Mesenteric fat pad (tissue), 1 donor: Measurements from ENCODE around the gene MEF2C. TPM values are rescaled to one million over a fixed set of nuclear protein-coding genes. Genes with fewer than 3 reads are reported as not detected.
"Not testable (repeated sequence)": the region's sequence is repeated elsewhere in the genome, so short reads cannot be mapped to it uniquely, and the experiment has no call there.

Source experiments
- DNase-seq: peaks from one replicate; pipeline ENCODE4 v3.0.0-alpha.2; 2020; ENCODE audit warnings: low spot score
- total RNA-seq: library from RNA; stranded (reverse); fragmentation: NEBNext Ultra II Directional; extraction: Animal tissue kit (Norgen Biotek cat#: 25700); gene quantifications from one replicate; pipeline ENCODE4 v1.2.1, GENCODE V29; 2021
- donor health status: DM: yes; HTN: yes; CAD: no.

The MEF2C gene
- total RNA-seq, 1 donor from 2014 or later: 62.2 TPM

DNA sequence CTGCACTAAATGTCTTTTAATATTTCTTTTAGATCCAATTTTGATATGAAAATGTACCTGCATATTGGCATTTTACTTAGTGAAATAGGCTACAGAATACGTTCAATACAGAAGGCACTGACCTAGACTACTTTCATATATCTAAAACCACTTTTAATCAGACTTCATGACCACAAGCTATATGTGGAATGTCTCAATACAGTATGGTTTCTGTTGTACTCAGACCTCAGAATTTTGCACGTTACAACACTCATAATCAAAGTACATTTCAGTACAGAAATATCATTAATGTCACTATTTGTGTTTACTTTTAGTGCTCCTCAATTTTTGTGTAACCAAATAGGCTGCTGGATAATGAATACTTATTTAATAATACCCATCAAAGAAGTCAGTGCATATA, 74.8 kb downstream of the MEF2C start:
- DNase-seq: no peak

DNA sequence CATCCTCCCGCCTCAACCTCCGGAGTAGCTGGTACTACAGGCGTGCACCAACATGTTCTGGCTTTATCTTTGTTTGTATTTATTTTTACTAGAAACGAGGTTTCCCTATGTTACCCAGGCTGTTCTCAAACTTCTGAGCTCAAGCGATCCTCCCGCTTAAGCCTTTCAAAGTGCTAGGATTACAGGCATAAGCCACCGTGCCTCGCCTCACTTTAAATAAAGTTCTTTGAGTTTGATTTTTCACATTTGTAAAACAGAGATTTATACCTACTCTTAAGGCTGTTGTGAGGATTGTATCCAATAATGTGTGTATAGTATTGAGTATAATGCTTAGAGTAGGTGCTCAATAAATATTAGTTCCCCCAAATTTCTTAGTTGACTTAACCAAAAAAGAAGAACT, 75.7 kb downstream of the MEF2C start:
- no peak for DNase-seq

DNA sequence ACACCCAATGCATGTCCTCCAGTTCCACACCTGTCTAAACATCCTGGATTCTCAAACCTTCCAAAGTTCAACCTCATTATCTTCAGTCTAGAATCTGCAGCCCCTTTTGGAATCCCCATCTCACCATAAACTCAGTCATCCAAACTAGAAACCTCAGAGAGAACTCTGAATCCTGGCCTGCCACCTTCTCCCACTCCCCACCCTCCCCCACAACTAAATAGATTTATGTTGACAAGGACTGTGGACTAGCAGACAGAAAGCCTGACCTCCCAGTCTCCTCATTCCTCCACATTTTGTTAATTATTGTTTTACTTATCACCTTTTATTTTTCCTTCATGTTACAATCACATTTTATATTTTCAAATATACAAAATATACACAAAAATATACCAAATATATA, 76.6 kb downstream of the MEF2C start:
- no peak for DNase-seq

DNA sequence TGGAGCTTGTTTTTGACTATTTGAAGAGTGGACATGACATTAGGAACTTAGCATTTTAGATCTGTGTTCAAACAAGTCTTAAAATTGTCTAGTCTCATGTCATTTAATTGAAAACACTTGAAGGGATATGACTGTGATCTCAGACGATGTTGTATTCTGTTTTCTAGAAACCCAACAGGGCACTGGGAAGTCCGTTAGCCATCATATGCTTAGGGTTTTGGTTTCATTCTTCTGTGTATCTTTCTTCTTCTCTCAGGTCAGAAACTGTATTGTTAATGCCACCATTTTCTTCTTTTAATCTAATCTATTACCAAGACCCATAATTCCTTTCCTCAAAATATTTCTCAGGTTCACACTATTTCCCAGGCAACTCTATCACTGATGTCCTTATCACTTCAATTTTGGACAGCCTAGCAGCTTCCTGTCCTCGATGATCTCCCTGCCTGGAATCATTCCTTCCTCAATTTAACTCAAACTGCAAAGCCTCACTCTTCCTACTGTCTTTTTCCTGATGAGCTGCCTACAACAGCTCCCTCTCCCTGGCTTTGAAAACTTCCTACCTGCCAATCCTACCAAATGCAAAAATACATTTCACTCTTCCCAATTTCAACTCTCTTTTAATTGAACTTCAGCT, 77.7 kb downstream of the MEF2C start:
- no peak for DNase-seq

DNA sequence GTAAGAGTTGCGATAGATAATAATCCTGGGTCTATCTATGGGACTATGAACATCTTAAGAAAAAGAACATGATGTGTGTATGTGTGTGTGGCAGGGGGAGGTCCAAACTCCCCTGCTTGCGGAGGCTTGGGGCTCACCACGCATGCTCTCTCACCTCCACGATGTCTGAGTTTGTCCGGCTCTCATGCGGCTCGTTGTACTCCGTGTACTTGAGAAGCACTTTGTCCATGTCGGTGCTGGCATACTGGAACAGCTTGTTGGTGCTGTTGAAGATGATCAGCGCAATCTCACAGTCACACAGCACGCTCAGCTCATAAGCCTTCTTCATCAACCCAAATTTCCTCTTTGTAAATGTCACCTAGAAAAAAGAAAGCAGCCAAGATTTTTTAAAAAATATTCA, 78.5 kb downstream of the MEF2C start:
- DNase-seq: no peak

DNA sequence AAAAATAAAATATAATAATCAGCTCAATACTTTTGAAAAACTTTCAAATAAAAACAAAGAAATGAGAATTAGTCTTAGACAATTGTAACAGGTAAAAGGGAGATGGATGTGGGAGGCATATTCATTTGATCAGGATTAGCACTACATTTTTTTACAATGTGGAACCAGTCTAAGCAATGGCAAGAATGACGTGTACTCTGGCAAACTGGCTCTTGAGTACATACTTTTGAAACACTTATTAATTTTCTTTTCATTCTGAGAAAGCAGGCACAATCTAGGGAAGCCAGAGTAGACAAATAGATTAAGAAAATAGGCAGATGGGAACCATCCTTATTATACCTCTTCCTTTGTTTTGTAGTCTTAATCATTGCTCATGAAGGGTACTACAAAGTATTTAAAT, 79.7 kb downstream of the MEF2C start:
- no peak for DNase-seq

DNA sequence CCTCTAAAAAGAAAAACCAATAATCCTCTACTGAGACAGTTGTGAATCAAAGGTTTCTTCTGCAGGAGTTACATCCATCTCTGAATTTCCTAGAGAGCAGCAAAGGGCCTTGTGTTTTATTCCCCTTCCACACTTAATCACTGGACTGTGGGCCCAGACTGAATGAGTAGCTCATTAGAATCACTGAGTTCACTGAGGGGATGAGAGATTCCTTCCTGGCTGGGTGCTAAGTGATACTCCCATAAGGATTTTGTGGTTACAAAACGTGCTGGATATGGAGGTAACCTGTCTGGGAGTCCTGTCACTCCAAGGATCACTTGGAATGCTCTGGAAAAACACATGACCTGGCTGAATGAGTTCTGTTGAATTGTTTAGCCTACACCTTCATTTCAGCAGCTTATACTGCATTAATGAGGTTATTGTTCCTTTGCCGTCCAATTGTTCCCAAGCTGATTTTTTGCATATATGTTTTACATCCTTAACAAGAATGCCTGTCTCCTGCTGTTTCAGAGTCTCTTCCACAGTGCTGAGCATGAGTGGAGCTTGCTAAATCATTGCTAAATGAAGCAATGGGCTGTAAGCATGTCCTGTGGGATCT, 82.9 kb downstream of the MEF2C start:
- DNase-seq: no peak

DNA sequence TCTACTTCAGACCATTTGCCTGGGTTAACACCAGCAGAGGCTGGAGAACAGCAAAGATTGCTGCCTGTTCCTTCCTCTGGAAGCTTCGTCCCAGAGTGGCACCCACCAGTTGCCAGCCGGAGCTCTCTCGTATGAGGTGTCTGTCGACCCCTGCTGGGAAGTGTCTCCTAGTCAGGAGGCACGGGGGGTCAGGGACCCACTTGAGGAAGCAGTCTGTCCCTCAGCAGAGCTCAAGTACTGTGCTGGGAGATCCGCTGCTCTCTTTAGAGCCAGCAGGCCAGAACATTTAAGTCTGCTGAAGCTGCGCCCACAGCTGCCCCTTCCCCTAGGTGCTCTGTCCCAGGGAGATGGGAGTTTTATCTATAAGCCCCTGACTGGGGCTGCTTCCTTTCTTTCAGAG, 84.1 kb downstream of the MEF2C start:
- not testable (repeated sequence) for DNase-seq

DNA sequence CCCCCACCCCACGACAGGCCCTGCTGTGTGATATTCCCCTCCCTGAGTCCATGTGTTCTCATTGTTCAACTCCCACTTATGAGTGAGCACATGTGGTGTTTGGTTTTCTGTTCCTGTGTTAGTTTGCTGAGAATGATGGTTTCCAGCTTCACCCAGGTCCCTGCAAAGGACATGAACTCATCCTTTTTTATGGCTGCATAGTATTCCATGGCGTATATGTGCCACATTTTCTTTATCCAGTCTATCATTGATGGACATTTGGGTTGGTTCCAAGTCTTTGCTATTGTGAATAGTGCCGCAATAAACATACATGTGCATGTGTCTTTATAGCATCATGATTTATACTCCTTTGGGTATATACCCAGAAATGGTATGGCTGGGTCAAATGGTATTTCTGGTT, 89.2 kb downstream of the MEF2C start:
- not testable (repeated sequence) for DNase-seq

DNA sequence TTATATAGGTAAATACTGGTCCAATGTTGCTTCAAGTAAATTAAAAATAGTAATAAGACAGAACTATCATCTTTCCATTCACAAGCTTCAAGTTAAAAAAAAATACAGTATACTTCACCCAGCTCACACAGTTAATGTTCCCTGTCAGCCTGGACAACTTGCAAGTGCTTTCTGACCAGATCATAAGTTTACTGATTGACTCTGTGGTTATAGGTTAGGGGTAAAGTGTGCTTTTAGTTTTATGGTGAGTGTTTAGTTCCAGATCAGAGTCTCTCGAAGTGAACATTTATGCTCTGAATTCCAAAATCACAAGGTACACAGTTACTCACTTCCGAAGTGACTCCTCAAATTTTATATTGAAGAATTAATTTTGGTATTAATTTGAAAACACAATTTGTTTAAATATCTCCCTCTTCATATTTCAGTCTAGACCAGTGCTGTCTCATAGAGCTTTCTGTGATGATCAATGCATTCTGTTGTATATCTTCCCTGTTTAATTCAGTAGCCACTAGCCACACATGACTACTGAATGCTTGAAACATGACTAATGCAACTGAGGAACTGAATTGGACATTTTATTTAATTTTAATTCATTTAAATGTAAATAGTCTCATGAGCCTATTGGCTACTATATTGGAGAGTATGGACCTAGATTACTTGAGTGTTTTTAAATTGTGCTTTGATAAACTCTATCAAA, 90.7 kb downstream of the MEF2C start:
- DNase-seq: no peak

DNA sequence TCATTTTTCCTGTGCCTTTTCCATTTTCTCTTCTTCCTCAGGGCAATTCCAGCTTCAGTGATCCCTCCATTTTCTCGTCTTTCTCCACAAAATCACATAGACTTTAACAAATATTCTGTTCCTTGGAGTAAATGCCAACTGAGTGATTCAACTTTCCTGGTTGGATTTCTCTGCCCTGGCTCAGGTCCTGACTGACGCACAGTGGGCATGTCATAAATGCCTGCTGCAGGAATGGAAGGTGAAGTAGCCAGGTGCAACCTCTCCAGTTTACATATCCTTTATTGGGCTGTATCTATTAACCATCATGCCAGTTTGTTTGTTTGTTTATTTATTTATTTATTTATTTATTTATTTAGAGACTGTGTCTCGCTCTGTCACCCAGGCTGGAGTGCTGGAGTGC, 95.1 kb downstream of the MEF2C start:
- no peak for DNase-seq

DNA sequence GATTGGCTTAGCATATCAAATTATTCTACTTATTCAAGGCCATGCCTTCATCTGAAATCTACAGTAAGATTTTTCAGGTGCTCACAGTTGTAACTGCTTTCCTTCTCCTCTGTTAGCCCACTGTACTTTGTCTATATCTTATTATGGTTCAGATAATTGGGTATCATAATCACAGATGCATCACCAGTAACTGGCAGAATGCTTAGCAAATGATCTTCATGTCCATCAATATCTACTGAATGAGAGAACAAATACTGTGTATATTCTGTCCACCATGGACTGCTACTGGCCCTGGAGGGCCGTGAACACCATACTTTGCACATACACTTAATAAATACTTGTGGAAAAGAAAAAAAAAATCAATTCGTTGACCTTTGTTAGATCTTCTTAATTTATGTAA, 96.2 kb downstream of the MEF2C start:
- no peak for DNase-seq

DNA sequence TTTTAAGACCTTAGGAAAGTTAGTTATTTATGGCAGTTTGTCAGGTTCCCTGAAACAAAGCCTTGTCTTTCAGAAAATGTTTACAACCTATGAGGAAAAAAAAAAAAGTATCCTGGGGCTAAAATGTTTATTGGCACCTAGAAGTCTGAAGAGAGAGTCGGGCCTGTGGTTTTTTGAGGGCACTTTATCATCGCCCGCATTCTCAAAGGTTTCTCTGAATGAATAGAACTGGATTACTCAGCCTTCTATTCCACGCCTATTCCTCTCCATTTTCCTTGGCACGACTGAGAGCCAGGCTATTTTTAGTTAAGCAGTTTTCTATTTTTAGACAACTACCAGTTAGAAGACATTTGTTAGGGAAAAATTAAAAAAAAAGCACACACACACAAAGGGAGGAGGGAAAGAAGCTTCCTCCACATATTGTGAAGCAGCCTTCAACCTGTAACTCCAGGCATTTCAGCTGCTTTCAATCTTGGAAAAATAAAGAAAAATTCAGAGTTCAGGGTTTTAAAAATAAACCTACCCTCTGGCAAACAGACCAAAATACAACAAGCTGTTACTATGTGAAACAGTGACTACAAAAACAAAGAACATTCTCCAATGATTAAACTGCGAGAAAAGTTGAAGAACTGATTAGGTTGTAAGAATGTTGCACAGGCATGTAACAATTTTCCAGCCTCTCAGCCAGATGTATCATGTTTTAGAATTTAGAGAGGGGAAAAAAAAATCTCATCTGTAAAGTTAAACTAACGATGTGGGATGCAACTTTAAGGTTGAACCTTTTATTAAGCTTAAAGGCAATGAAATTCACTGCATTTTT, 97.0 kb downstream of the MEF2C start:
- DNase-seq: no peak

DNA sequence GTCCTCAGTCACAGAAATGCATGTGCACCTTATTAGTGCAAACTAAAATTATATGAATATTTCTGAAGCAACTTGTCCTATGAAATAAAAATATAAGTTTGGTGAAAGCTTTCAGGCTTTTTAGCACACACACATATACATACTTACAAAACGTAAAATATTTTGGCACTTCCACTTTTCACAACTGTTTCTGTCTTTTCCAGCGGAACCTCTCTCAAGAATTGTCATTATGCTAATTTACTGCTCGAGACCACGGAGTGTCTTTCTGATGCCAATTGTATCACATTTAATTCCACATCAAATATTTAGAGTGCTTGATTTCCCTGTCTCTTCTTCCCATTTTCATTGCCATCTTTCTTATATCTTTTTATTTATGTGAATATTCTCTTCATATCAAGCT, 100.4 kb downstream of the MEF2C start:
- DNase-seq: no peak

DNA sequence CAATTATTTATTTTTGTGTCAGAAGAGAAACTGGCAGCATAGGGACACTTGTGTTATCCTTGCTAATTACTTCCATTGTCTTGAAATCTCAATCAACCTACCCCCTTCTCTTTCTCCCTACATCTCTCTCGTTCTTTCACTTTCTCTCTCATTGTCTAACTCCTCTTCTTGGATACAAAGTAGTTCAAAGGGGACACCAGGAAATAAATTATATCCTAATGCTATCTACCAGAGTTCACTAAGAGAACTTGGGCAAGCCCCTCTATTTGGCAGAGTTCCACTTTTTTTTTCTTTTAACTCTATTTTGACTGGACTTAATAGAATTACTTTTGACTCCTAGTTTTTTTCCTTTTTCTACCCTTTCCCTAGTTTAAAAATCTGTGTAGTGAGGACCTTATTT, 102.2 kb downstream of the MEF2C start:
- DNase-seq: no peak

DNA sequence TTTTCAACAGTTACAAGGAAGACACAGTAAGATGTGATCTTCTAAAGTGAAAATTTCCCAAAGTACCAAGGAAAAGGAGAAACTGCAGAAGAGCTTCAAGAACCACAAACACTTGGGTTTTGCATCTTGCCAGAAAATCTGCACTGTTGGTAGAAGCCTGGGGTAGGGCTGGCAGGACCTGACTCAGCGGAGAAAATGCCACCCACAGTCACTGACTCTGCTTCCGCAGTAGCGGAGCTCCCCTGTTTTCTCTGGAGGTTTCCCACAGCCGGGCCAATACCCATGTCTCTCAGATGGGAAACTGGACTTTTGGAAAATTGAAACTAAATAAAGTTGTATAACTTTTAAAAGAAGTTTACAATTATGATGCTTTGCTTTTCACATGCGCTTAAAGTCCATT, 104.2 kb downstream of the MEF2C start:
- DNase-seq: no peak

DNA sequence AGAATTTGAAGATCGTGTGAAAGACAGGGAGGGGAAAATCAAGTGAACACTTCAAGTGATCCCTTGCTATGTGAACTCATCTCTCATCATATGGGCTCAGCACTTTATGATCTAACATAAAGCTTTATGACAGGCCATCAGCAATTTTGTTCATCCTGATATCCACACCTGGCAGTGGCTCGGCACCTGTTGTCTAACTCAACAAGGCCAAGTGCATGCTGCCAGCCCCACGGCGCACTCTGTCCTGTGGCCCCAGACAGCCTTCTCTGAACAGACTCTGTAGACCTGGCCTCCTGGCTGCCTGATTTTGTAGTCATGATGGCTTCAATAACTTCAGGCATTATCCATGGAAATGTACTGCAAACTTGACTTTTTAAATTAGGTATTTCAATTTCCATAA, 106.3 kb downstream of the MEF2C start:
- DNase-seq: no peak

DNA sequence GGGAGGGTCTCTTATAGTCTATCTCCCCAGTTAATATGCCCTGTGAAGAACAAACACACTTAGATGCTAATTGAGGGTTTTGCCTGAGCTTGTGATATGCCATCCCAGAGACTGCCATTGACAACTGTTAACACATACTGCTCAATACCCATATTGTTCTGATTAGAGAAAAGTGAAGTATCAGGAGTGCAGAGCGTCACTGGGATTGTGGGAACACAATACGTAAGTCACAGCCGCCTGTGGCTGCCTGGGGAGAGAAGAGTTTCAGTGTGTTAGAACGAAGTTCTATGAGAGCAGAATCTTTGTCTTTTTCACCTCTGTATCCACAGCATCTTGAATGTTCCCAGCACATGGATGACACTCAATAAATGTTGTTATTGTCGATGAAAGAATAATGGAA, 110.2 kb downstream of the MEF2C start:
- no peak for DNase-seq

DNA sequence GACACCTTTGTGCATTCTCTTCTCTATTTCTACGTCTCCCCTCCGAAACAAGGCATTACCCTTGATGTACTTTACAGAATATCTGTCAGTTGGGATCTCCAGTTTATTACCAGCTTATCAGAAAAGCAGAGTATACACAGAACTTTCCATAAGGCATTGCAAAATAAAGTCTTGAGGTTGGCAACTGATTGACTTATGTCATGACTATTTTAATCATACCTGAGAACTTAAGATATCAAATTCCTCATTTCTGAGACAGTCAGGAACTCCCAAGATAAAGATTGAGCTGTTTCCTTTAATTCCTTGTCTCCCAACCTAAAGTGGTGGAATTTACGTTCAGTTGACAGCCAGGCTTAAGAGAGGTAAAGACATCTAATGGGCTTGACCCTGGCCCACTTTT, 110.9 kb downstream of the MEF2C start:
- no peak for DNase-seq

DNA sequence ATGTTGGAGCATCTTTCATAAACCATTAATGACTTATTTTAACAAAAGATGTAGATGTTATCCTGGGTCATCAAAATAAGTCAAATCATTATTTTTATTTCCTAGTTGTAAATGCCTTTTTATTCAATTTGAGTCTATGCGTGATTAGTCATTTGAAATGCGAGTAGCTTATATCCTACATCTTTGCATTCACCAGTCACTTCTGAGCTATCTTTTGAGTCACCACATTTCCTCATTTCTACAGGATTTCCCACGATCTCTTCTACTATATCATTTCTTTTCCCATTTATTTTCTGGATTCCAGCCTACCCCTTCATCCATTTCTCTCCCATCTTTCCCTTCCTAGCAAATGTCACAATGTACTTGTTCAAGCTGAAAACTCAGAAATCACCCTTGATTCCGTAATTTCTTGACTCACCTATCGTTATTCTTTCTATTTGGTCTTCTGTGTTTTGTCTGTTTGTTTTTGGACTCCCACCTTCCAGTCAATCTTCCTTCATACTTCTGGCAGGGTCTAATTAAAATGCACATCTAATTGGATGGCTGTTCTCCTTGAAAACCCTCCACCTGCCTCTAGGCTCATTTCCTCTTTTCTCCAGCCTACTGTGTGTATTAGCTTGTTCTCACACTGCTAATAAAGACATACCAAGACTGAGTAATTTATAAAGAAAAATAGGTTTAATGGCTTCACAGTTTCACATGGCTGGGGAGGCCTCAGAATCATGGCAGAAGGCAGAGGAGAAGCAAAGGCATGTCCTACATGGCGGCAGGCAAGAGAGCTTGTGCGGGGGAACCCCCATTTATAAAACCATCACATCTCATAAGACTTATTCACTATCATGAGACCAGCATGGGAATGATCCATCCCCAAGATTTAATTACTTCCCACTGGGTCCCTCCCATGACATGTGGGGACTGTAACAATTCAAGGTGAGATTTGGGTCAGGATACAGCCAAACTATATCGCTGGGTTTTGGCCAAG, 112.4 kb downstream of the MEF2C start:
- no peak for DNase-seq

DNA sequence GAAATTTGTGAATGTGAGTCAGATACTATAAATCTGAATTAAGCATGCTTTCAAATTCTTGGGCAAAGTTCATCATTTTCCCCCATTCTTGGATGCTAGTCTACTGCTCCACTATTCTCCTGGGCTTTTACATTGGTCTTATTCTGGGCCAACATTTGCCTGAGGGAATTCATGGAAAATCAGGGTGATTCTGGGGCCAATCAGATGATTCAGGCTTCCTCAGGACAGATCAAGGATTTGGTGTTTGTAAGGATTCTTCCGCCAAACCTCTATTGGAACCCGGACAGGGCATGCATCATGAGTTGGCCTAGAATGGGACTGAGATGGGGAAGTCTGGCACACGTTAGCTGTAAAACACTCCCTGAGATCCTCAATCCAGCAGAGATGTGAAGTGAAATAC, 113.8 kb downstream of the MEF2C start:
- DNase-seq: no peak
